Measurements from ENCODE around the gene SRPK3. TPM values are rescaled to one million over a fixed set of nuclear protein-coding genes. Genes with fewer than 3 reads are reported as not detected.

SRPK3 gene
- polyA plus RNA-seq, 3 donors, result 0.01 TPM; not detected in 2

DNA sequence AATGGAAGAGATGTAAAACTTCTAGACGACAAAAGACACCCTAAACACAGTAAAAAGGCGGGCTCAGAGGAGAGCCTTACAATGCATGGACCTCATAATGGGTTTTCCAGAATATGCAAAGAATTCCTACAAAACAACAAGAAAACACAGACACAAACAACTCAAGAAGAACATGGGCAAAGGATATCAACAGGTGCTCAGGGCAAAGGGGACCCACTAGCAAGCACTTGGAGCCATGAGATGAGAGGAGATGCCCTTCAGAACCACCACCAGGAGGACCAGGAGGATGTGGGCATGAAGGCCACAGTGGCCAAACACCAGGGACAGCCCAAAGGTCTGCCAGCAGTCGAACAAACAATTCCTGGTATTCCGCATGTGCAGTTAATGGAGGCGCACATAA lies 32.3 kb downstream of the SRPK3 start:
- H3K9me3 ChIP-seq (replicated peaks in 1 of 2; ENCODE audit: control insufficient read depth in 1 of 2, insufficient read depth in 1 of 2, low read length in 2 of 2), result no peaks in the 10 kb centered on the region
- Mint-ChIP-seq H3K4me3 (no peak overlapping the region), H3K27ac (no peak overlapping the region), H3K9me3 (peaks cover 0 to 18% (median 0%) of the 10 kb centered on the region in 7 donors), H3K36me3 (no peaks in the 10 kb centered on the region), H3K4me1 (peaks cover 12% of the 10 kb centered on the region), H3K27me3 (ENCODE audit: low read depth in 3 of 3) (peaks cover 31 to 60% (median 54%) of the 10 kb centered on the region in 3 donors)
- no peak for DNase-seq
- no peak overlapping the region for H3K4me2 ChIP-seq (replicated peaks; ENCODE audit: extremely low read depth, low read length, poor library complexity, severe bottlenecking)
- peaks cover 0 to 15% of the 10 kb centered on the region in 2 donors for H3K27me3 ChIP-seq (ENCODE audit: control insufficient read depth in 2 of 2, insufficient read depth in 2 of 2, low read length in 2 of 2)
- TF ChIP-seq, protein P1, sequence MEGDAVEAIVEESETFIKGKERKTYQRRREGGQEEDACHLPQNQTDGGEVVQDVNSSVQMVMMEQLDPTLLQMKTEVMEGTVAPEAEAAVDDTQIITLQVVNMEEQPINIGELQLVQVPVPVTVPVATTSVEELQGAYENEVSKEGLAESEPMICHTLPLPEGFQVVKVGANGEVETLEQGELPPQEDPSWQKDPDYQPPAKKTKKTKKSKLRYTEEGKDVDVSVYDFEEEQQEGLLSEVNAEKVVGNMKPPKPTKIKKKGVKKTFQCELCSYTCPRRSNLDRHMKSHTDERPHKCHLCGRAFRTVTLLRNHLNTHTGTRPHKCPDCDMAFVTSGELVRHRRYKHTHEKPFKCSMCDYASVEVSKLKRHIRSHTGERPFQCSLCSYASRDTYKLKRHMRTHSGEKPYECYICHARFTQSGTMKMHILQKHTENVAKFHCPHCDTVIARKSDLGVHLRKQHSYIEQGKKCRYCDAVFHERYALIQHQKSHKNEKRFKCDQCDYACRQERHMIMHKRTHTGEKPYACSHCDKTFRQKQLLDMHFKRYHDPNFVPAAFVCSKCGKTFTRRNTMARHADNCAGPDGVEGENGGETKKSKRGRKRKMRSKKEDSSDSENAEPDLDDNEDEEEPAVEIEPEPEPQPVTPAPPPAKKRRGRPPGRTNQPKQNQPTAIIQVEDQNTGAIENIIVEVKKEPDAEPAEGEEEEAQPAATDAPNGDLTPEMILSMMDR (IDR thresholded peaks at IDR 0.05), result no peak
- intact Hi-C loops (cut with micrococcal nuclease), result no loop called here
- no peak overlapping the region for H3K27ac ChIP-seq (ENCODE audit: low read depth in 1 of 2, low read length in 2 of 2)
- H4K20me1 ChIP-seq (ENCODE audit: insufficient read depth, low read length), result no peaks in the 10 kb centered on the region
- H3K4me3 ChIP-seq (replicated peaks in 1 of 3; ENCODE audit: low read depth in 2 of 3, low read length in 3 of 3), result no peak overlapping the region
- H2AFZ ChIP-seq (ENCODE audit: insufficient read depth, low read depth, low read length, poor library complexity, severe bottlenecking), result no peak overlapping the region
- H3K79me2 ChIP-seq (ENCODE audit: insufficient read depth, low read length), result no peaks in the 10 kb centered on the region
- H3K9ac ChIP-seq (ENCODE audit: insufficient read depth, low read length, poor library complexity, severe bottlenecking), result no peak overlapping the region
- 100% methylated on average over 3 of the region's 5 CpGs for WGBS (ENCODE audit: insufficient coverage)
- H3K4me1 ChIP-seq (ENCODE audit: control insufficient read depth in 1 of 2, insufficient read depth in 2 of 2, low read length in 2 of 2), result no peaks in the 10 kb centered on the region
- H3K36me3 ChIP-seq (replicated peaks in 1 of 2; ENCODE audit: control insufficient read depth in 1 of 2, insufficient read depth in 2 of 2, low read length in 2 of 2), result no peaks in the 10 kb centered on the region

DNA sequence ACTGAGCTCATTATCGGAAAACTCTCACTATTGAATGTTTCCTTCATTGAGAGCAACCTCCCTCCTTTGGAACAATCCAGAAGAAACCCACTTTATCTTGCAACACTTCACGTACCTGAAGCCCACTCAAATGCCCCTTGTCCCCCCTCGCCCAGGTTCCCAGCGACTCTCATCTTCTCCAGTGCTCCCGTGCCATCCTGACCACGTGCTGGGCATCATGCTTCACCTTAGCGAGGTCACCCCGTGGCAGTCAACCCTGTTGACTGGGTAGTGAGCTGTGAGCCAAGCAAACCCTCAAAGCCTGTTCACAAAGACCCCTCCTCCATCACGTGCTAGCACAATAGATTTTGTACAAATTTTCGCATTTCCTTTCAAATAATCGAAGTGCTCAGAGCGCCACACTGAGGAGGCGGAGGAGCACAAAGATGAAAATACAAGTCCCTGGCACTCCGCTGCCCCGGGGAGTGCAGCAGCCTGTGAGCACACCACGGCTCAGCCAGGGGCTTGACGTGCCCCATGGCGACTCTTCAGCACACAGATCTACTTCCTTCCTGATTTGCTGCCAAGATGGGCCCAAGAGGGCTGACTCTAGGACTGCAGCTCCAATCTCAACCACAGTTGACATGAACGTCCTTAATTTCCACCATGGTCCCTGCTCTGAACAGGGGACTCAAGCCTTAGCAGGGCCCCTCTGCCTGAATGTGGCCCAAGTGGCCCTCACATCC lies 33.9 kb downstream of the SRPK3 start:
- Histone ChIP-seq H3K27ac (ENCODE audit: low read depth in 1 of 2, low read length in 2 of 2) (no peak overlapping the region), H3K79me2 (ENCODE audit: insufficient read depth, low read length) (no peaks in the 10 kb centered on the region), H3K4me2 (replicated peaks; ENCODE audit: extremely low read depth, low read length, poor library complexity, severe bottlenecking) (no peak overlapping the region), H3K36me3 (replicated peaks in 1 of 2; ENCODE audit: control insufficient read depth in 1 of 2, insufficient read depth in 2 of 2, low read length in 2 of 2) (no peaks in the 10 kb centered on the region), H3K27me3 (ENCODE audit: control insufficient read depth in 2 of 2, insufficient read depth in 2 of 2, low read length in 2 of 2) (peaks cover 9 to 28% of the 10 kb centered on the region in 2 donors), H3K9ac (ENCODE audit: insufficient read depth, low read length, poor library complexity, severe bottlenecking) (no peak overlapping the region), H4K20me1 (ENCODE audit: insufficient read depth, low read length) (no peaks in the 10 kb centered on the region), H3K9me3 (replicated peaks in 1 of 2; ENCODE audit: control insufficient read depth in 1 of 2, insufficient read depth in 1 of 2, low read length in 2 of 2) (peaks cover 0 to 5% of the 10 kb centered on the region in 2 donors), H3K4me1 (ENCODE audit: control insufficient read depth in 1 of 2, insufficient read depth in 2 of 2, low read length in 2 of 2) (peaks cover 3 to 10% of the 10 kb centered on the region in 2 donors), H2AFZ (ENCODE audit: insufficient read depth, low read depth, low read length, poor library complexity, severe bottlenecking) (no peak overlapping the region), H3K4me3 (replicated peaks in 1 of 3; ENCODE audit: low read depth in 2 of 3, low read length in 3 of 3) (no peak overlapping the region)
- Mint-ChIP-seq H3K36me3 (no peaks in the 10 kb centered on the region), H3K9me3 (peaks cover 0 to 20% (median 0%) of the 10 kb centered on the region in 7 donors), H3K27me3 (ENCODE audit: low read depth in 3 of 3) (peaks cover 38 to 70% (median 68%) of the 10 kb centered on the region in 3 donors), H3K4me1 (peaks cover 15% of the 10 kb centered on the region), H3K4me3 (peak overlapping the region in 1 of 2 donors; percentile 9), H3K27ac (no peak overlapping the region)
- no peak for DNase-seq
- intact Hi-C loops (cut with micrococcal nuclease), result no loop called here
- WGBS (ENCODE audit: insufficient coverage), result 37% methylated on average over 6 of the region's 19 CpGs
- TF ChIP-seq, protein P1 (IDR thresholded peaks at IDR 0.05), result no peak

Data from CD14-positive monocyte (primary cell).